ENCODE measurements around the gene TATDN2.

The TATDN2 gene

DNA sequence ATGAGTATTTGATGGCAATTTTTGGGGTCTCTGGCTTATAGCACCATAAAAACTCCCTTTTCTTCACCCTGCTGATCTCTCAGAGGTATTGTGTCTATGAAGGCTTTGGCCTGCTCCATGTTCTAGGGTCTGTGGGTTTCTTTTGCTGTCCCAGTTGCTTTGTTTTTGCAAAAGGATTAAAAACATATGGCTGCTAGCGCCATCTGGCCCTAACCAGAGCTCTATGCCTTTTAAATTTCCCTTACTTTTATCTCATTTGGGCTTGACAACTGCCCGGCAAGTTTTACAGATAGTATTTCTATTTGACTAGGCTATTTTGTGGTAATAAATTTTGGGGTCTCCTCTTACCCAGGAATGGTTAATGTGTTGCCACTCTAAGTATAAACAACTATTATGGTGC is 50.9 kb downstream of the TATDN2 start:
- Histone ChIP-seq H3K27me3 (ENCODE audit: insufficient read depth, low read length, poor library complexity, severe bottlenecking) (no peaks in the 10 kb centered on the region), H3K4me1 (ENCODE audit: insufficient read depth, low read length, poor library complexity, severe bottlenecking) (no peaks in the 10 kb centered on the region), H3K9ac (ENCODE audit: low read depth, low read length, poor library complexity, severe bottlenecking) (no peak overlapping the region), H3K4me3 (ENCODE audit: low read length, poor library complexity, severe bottlenecking) (no peak overlapping the region), H3K79me2 (ENCODE audit: insufficient read depth, low read length) (no peaks in the 10 kb centered on the region), H2AFZ (ENCODE audit: low read length) (no peak overlapping the region), H3K9me2 (replicated peaks; ENCODE audit: low read depth, low read length) (no peaks in the 10 kb centered on the region), H3K9me3 (ENCODE audit: insufficient read depth, low read depth, low read length) (no peaks in the 10 kb centered on the region), H3F3A (ENCODE audit: low read depth) (no peaks in the 10 kb centered on the region), H3K36me3 (ENCODE audit: insufficient read depth, low read length) (peaks cover 47% of the 10 kb centered on the region; the same call in 1 of the 2 replicates), H4K20me1 (ENCODE audit: insufficient read depth, low read length, poor library complexity, severe bottlenecking) (no peaks in the 10 kb centered on the region), H3K4me2 (ENCODE audit: low read depth, low read length, poor library complexity, severe bottlenecking) (no peak overlapping the region)
- TF ChIP-seq CTCF (conservative IDR thresholded peaks at IDR 0.05; ENCODE audit: low read length) (0 out of 2 replicates have a peak, but pooled peaks have one; percentile 14), EZH2phosphoT487 (IDR thresholded peaks at IDR 0.05; ENCODE audit: borderline replicate concordance) (no peak)

- H3K9ac ChIP-seq (ENCODE audit: low read depth, low read length, poor library complexity, severe bottlenecking): no peak overlapping the region
- no peaks in the 10 kb centered on the region for H3F3A ChIP-seq (ENCODE audit: low read depth)
- no peaks in the 10 kb centered on the region for H3K4me1 ChIP-seq (ENCODE audit: insufficient read depth, low read length, poor library complexity, severe bottlenecking)
- H4K20me1 ChIP-seq (ENCODE audit: insufficient read depth, low read length, poor library complexity, severe bottlenecking): no peaks in the 10 kb centered on the region
- no peaks in the 10 kb centered on the region for H3K27me3 ChIP-seq (ENCODE audit: insufficient read depth, low read length, poor library complexity, severe bottlenecking)
- H2AFZ ChIP-seq (ENCODE audit: low read length): no peak overlapping the region
- no peak for TF ChIP-seq CTCF (conservative IDR thresholded peaks at IDR 0.05; ENCODE audit: low read length)
- TF ChIP-seq EZH2phosphoT487 (IDR thresholded peaks at IDR 0.05; ENCODE audit: borderline replicate concordance): no peak
- no peaks in the 10 kb centered on the region for H3K79me2 ChIP-seq (ENCODE audit: insufficient read depth, low read length)
- no peaks in the 10 kb centered on the region for H3K9me2 ChIP-seq (replicated peaks; ENCODE audit: low read depth, low read length)
- H3K4me2 ChIP-seq (ENCODE audit: low read depth, low read length, poor library complexity, severe bottlenecking): no peak overlapping the region
- no peak overlapping the region for H3K4me3 ChIP-seq (ENCODE audit: low read length, poor library complexity, severe bottlenecking)
- no peaks in the 10 kb centered on the region for H3K9me3 ChIP-seq (ENCODE audit: insufficient read depth, low read depth, low read length)
- H3K36me3 ChIP-seq (ENCODE audit: insufficient read depth, low read length): peaks cover 52% of the 10 kb centered on the region; the same call in 1 of the 2 replicates
Observed at GRCh38 chr3:10299679-10300078, 51.4 kb downstream of the TATDN2 start.

DNA sequence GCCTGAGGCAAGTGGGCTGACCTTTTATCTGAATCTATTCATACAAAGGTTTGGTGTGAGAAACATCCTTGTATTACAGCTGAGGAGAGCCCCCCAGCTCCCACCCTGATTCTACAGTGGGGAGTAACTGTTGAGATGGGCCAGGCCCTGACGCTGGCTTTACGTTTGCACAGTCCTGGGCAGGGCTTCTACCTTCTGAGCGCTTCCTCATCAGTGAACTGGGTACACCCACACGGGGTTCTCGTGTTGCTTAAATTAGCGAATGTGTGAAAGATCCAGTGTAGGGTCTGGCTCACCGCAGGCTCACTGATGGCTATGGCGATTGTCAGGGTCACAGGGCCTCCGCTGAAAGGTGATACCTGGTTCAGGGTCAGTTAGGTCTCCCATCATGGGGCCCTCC is 51.8 kb downstream of the TATDN2 start:
- no peaks in the 10 kb centered on the region for H3F3A ChIP-seq (ENCODE audit: low read depth)
- H3K4me3 ChIP-seq (ENCODE audit: low read length, poor library complexity, severe bottlenecking): no peak overlapping the region
- no peaks in the 10 kb centered on the region for H3K27me3 ChIP-seq (ENCODE audit: insufficient read depth, low read length, poor library complexity, severe bottlenecking)
- H3K9ac ChIP-seq (ENCODE audit: low read depth, low read length, poor library complexity, severe bottlenecking): no peak overlapping the region
- H2AFZ ChIP-seq (ENCODE audit: low read length): no peak overlapping the region
- H3K9me3 ChIP-seq (ENCODE audit: insufficient read depth, low read depth, low read length): no peaks in the 10 kb centered on the region
- TF ChIP-seq EZH2phosphoT487 (IDR thresholded peaks at IDR 0.05; ENCODE audit: borderline replicate concordance) (no peak), CTCF (conservative IDR thresholded peaks at IDR 0.05; ENCODE audit: low read length) (no peak)
- no peaks in the 10 kb centered on the region for H3K9me2 ChIP-seq (replicated peaks; ENCODE audit: low read depth, low read length)
- no peaks in the 10 kb centered on the region for H3K79me2 ChIP-seq (ENCODE audit: insufficient read depth, low read length)
- no peak overlapping the region for H3K4me2 ChIP-seq (ENCODE audit: low read depth, low read length, poor library complexity, severe bottlenecking)
- H3K4me1 ChIP-seq (ENCODE audit: insufficient read depth, low read length, poor library complexity, severe bottlenecking): no peaks in the 10 kb centered on the region
- peaks cover 56% of the 10 kb centered on the region; the same call in 1 of the 2 replicates for H3K36me3 ChIP-seq (ENCODE audit: insufficient read depth, low read length)
- H4K20me1 ChIP-seq (ENCODE audit: insufficient read depth, low read length, poor library complexity, severe bottlenecking): no peaks in the 10 kb centered on the region

Measured in Loucy (cell line).